Pulmonary artery endothelial cell (primary cell): Measurements from ENCODE around the gene CTNNA1. TPM values are rescaled to one million over a fixed set of nuclear protein-coding genes. Genes with fewer than 3 reads are reported as not detected.
"Not testable (repeated sequence)": the region's sequence is repeated elsewhere in the genome, so short reads cannot be mapped to it uniquely, and the experiment has no call there.

Experiments used
- DNase-seq: peaks from one replicate; pipeline ENCODE4 v3.0.0-alpha.2; 2011; ENCODE audit warnings: low read depth, low spot score
- total RNA-seq: library from RNA; depleted of rRNA; stranded (reverse); fragments of >200 nt; gene quantifications from 2 replicates; pipeline ENCODE4 v1.2.3, GENCODE V29; 2014

CTNNA1 gene
- total RNA-seq, 1 donor from 2014 or later = 572 TPM

DNA sequence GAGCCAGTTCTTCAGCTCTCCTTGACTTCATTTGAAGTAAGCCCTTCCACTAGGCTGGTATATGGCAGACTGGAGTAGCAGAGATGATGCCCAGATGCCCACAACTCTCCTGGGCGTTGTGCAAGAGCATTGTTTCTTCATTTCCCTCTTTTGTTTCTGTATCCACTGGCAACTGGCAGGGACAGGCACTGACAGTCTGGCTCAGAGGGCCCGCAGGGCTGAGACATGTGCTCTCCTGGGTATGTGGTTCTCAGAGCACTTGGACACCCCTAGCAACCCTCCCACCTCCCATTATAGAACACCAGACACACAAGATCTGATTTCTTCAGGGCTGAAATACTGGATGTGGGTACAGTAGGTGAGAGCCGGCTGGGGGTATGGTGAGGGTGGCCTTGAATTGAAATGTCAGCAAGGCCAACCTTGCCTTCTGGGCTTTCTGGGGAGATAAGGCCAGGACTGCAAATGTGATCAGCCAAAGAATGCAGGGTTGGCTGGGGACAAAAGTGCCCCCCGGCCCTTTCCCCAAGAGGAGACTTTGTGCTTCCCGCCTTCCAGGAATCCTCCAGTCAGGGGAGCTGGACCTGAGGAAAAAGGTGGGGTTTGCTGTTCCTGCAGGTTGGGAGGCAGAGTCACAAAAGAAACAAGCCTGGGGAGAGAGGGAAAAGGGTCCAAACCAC is 28.6 kb upstream of the CTNNA1 start:
- peak; percentile 47 for DNase-seq

DNA sequence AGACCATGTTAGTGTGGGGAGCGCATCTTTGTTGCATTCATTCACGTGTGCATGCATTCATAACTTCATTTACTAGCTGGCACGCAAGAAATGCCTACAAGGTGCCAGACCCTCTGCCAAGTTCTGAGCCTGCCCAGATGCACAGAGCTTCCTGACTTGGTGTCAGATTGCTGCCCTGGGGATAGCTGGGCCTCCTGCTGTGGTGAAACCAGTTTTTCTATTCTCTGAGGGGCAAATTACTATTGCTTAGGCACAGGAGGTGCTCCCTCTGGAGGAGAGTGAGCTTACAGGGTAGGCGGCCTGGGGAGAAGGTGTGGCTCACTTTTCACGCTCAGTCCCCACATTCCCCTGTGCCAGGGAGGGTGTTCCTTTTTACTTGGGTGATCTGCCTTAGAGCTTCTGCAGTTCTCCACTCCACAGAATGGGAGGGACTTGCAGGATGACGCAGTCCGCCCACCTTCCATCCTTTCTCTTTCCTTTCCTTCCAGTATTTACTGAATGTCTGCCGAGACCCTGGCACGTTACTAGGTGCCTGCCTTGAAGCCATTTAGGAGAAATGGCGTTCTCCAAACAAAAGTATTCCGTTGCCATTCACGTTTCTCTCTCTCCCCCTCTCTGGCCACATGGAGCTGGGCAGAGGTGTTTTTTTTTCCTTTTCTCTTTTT is 27.9 kb upstream of the CTNNA1 start:
- peak; percentile 26 for DNase-seq

DNA sequence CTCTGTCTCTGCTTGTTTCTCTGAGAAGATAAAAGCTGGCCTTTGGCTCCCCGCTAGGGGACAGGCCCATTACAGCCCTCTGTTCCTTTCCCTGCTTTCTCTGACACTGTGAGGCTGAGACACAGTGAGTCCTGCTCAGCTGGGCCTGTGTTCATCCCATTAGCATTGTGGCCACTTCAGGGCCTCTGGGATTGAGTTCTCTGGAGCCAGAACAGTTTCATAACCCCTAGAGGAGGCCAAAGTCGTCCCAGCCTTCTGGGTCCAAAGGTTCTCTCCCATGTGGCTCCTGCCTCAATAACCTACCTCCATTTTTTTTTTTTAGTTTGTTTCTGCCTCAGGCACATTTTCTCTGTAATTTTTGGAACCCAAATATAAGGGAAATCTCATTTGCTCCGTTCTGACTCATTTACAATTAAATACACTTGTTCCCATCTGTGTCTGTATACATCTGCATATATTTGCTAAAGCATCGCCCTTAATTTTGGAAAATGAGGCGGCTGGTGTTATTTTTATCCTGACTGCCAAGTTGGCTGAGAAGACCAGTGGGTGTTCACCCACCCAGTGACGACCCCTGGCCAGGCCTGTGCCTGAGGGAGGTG is 27.3 kb upstream of the CTNNA1 start:
- no peak for DNase-seq

DNA sequence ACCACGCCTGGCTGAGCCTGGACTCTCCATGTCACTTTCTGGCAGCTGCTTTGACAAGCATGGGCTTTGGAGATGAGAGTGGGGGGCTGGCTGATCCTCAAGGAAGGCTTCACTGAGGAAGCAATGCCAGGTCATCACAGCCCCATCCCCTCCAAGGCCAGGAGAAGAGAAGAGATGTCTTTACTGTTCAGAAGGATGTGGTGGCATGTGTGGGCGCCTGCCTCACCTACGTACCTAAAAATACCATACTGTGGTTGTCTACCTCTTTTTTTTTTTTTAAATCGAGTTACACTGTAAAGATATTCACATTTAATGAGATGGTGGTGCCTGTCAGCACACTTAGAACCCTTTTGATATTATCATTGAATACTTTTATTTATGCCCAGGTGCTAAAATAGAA is 26.4 kb upstream of the CTNNA1 start:
- DNase-seq = no peak

DNA sequence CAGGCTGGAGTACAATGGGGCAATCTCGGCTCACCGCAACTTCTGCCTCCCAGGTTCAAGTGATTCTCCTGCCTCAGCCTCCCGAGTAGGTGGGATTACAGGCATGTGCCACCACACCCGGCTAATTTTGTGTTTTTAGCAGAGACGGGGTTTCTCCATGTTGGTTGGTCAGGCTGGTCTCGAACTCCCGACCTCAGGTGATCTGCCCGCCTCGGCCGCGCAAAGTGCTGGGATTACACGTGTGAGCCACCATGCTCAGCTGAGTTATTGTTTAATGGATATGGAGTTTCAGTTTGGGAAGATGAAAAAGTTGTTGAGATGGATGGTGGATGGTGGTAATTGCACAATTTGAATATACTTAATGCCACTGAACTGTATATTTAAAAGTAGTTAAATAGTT is 22.7 kb upstream of the CTNNA1 start:
- DNase-seq = not testable (repeated sequence)

DNA sequence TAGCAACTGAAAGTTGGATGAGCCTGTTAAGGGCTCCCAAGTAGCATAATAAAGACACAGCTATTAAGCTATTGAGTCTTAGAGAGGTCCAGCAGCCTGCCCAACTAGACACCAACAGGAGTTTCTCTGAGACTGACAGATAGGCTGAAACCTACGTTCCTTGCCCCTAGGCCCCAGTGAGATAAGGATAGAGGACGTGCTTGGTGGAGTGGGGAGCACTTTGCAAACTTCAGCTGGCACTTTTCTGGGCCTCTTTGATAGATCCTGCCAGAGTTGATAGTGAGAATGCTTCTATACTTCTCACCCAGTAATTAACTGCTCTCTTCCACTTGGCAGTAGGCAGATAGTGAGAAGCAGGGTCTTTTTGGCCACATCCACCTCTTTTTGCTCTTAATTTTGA is 20.8 kb upstream of the CTNNA1 start:
- no peak for DNase-seq

DNA sequence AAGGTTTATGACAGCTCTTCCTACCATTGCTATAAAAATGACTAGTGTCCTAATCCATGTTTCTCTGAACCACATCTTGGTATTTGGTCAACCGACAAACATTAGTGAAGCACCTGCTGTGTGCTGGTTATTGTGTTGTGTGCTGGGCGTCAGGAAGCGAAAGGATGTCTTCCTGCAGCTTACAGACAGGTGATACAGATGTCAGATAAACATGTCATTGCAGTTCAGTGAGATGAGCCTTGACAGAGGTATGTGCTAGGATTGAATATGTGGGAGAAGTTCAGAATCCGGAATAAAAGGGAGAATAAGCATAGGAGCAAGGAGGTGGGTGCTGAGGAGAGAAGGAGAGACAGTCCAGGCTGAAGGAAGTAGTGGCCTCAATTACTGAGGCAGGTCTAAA is 20.3 kb upstream of the CTNNA1 start:
- DNase-seq = no peak

DNA sequence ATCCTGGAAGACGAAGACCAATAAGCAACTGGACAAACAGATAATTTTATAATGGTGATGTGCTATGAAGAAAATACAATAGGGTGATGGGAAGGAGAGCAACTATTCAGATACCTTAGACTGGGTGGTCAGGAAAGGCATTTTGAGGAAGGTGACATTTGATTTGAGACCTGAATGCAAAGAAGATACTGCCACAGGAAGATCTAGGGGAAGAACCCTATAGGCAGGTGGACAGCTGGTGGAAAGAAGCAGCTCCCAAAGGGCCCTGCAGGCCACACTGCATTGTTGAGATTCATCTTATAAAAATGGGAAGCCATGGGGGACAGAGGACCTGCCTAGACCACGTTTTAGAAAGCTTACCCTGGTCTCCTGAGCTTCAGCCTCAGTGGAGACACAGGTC is 19.7 kb upstream of the CTNNA1 start:
- no peak for DNase-seq

DNA sequence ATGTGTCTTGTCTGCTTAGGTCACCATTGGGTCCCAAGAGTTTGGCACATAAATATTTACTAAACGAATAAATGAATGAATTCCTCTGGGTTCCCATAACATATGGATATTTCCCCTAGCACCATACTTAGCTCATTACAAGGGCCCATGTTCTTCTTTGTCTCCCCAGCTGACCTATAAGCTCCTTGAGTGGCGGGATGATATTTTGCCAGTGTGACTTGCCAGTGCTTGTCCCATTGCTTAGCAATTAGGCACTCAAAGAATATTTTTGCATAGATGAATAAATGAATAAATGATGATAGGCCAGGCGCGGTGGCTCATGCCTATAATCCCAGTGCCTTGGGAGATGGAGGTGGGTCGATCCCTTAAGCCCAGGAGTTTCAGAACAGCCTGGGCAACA is 16.9 kb upstream of the CTNNA1 start:
- DNase-seq = no peak

DNA sequence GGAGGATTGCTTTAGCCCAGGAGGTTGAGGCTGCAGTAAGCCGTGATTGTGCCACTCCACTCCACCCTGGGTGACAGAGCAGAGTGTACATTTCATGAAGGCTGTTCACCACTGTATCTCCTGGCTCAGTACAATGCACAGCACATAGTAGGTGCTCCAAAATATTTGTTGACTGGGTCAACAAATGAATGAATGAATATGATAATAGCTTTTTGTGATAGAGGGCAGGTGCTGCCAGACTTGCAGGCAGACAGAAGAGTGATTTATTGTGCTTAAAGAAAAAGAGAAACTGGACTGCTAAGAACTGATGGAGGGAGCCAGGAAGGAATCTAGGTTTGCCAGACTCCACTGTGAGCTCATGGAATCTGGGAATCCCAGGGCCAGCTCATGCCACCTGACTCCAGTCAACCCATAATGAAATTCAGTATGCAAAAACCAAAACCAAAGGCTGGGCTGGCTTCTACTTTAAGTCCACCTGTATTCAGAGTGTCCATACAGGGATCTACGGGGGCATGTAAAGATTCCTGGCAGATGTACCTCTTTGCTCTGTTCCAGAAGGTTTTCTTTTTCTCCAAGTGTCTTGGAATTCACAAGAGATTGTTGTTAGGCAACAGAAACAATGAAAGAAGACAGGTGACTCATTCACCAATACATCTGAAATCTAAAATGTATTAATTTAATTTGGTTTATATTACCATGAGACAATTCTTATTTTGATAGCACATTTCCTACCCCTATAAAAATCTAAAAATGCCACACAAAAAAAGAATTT is 15.5 kb upstream of the CTNNA1 start:
- DNase-seq = no peak

DNA sequence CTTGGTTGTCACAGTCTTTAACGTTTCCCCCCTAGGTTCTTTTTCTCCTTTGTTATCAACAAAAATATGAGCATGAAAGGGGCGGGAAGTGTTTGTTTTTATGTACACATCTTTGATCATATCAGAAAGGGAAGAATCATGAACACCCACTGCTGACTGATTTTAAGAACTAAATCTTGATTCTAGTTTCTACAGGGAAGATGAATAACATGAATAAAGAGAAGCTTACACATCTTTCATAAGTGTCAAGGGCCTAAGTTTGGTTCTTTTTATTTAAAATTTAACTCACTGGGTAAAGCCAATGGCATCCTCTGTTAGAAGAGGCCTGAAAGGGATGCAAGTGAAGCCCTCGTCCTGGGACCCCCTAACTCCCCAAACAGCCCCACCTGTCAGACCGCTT is 14.8 kb upstream of the CTNNA1 start:
- DNase-seq = no peak

DNA sequence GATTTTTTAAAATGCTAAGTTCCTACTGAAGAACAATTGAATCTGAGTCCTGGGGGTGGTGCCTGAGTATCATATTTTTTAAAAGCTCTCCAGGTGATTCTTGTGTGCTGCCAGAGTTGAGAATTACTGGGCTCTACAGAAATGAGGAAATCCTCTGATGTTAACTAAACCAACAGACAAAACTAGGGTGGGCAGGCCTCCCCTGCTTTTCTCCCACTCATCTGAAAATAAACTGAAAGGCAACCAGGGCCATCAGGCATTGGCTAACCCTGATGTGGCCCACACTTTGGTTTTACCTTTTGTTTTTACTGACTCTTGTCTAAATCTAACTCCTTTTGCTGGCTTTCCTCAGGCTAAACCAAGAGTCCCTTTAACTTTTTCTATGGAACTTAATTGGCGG is 13.3 kb upstream of the CTNNA1 start:
- no peak for DNase-seq

DNA sequence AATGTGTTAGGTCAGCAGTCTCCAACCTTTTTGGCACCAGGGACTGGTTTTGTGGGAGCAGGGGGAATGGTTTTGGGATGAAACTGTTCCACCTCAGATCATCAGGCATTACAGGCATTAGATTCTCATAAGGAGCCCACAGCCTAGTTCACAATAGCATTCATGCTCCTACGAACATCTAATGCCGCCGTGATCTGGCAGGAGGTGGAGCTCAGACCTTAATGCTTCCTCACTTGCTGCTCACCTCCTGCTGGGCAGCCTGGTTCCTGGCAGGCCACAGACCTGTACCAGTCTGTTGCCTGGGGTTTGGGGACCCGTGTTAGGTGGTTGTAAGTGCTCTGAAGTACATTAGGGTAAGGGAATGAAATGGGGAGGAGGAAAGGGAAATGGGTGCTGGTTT is 9.7 kb upstream of the CTNNA1 start:
- DNase-seq = no peak

DNA sequence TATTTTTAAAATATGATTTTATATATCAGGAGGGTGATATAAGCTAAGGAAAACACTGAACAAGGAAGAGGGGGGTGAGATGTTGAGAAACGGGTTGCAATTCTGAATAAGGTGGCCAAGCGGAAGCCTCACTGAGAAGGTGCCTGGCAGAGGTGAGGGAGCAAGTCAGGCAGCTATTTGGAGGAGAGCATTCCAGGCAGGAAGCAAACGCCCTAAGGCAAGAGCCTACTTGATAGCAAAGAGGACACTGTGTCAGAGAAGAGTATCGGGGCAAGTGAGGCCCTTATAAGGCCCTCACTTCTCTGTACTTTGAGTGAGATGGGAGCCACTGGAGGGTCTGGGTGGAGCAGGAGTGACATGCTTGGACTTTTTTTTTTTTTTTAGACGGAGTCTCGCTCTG is 8.0 kb upstream of the CTNNA1 start:
- no peak for DNase-seq

DNA sequence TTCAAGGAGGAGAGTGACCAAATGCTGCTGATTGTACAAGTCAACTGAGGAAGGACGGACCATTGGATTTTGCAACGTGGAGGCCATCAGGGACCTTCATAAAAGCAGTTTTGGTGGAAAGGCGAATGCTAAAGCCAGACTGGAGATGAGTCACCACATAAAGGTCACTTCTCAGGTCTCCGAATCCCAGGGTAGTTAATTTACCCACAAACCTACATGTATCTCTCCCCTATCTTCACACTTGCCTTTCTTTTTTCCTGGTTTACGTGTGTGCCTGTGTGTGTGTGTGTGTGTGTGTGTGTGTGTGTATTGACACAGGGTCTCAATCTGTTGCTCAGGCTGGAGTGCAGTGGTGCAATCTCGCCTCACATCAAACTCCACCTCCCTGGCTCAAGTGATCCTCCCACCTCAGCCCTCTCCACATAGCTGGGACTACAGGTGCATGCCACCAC is 4.6 kb upstream of the CTNNA1 start:
- DNase-seq = no peak

DNA sequence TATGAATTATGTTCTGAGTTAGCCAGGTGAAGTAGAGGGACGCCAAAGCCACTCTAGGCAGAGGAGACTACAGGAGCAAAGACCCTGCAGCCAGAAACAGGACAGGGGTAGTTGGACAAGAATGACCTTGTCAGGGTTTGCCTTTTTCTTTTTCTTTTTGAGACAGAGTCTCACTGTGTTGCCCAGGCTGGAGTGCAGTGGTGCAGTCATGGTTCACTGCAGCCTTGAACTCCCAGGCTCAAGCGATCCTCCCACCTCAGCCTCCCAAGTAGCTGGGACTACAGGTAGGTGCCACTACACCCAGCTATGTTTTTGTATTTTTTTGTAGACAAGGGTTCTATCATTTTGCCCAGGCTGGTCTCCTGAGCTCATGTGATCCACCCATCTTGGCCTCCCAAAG is 1.9 kb upstream of the CTNNA1 start:
- DNase-seq = not testable (repeated sequence)

DNA sequence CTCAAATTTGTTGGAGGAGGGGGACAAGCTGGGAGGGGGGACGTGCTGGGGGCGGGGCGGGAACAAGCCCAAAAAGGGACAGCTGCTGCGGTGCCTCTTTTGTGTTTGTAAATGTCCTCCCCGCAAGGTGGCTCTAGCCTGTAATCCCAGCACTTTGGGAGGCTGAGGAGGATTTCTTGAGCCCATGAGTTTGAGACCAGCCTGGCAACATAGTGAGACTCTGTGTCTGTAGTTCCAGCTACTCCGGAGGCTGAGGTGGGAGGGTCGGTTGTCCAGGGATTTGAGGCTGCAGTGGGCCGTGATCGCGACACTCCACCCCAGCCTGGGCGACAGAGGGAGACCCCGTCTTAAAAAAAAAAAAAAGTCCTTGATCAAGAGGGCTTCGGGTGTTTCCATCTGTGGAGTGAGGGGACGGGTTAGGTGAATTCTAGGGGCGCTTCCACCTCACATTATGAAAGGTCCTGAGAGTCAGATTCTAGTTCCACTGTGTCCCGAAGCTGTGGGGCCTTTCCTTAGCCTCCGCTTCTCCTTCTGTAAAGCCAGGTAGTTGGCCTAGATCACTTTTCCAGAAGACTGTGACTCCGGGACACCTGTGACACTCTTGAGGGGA is 779 bp upstream of the CTNNA1 start:
- DNase-seq = no peak

DNA sequence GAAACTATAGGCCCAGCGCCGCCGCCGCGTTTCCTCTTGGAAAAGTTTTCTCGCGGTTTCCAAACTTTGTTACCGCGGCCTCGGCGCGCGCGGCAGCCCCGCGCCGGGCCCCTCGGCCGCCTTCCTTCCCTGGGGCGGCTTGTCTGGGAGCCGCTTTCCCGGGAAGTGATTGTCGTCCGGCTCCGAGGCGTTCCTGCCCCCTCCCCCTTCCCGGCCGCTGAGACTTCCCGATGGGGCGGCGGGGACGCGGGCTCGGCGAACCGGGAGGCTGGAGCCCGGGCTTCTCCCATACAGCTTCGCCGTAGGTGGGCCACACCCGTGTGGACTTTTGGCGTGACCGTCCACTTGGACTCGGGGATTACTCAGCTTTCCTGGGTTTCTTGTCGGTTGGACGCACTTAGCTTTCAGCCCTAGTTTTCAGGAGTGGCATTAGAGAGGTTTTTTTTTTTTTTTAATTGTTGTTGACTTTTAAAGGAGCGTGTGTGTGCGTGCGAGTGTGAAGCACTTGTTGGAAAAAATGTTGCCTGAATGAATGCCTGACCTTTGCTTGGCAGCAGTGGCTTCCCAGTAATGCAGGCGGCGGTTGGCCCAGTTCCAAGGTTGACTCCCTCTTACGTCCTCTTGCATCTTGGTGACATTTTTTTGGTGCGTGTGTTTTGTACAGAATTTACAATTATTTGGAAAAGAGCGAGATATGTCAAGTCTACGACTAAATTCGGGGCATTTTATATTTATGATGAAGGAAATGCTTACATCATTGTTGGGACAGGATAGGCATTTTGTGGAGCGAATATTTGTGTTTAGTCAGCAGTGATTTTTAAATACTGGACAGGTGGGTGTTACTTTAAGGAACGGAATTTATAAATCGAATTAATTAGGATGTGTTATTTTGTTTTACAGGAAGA is 821 bp downstream of the CTNNA1 start:
- DNase-seq = peak; percentile 84

DNA sequence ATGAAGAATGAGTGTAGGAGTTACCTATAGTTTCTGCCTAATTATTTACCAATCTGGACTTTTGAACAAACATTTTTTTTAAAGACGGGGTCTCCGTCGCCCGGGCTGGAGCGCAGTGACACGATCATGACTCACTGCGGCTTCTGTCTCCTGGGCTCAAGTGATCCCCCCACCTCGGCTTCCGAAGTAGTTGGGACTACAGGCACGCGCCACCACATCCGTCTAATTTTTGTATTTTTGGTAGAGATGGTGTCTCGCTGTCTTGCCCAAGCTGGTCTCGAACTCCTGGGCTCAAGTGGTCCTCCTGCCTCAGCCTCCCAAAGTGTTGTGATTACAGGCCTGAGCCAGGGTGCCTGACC is 1.5 kb downstream of the CTNNA1 start:
- DNase-seq = no peak

DNA sequence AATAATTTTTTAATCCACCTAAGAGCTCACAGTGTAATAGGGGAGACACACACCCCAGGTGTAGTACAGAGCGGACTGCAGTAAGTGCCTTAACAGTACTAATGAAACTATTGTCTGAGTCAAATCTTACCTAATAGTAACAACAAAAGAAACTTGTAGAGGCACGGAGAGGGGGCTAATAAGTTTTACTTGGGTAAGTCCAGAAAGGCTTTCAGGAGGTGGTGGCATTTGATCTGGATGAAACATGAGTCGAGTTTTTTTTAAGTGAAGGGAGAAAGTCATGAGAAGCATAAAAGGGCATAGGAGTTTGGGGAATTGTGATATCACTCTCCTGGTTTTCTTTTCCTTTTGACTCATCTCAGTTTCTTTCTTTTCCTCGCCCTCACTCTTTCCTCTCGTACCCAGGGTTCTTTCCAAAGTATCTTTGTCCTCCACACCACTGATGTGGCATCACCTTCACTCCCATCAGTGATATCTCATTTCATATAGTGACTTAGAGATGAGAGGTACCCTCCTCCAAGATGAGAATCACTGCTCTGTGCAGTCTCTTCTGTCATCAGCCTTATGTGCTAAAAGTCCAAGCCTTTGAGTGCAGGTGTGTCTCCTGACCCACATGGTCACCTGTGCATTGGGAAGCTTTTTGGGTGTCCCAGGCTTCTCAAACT is 2.0 kb downstream of the CTNNA1 start:
- no peak for DNase-seq
